ENCODE data around the gene MNAT1. TPM values are rescaled to one million over a fixed set of nuclear protein-coding genes. Genes with fewer than 3 reads are reported as not detected.

MNAT1 gene
- total and polyA plus RNA-seq, 9 of the 15 experiments (the other 6 are each of a cell fraction or from before 2014, with no cell fraction given): 37.8 to 83.3 (median 60.4) TPM

GRCh38 chr14:60989599-60989998 lies 255.0 kb downstream of the MNAT1 start (continued):
- TF ChIP-seq ILK (tag; IDR thresholded peaks at IDR 0.05; ENCODE audit: borderline replicate concordance, low read depth): no peak
- no peak for TF ChIP-seq NRF1 (conservative IDR thresholded peaks at IDR 0.05 in 1 of 2, IDR thresholded peaks at IDR 0.05 in 1 of 2)
- TF ChIP-seq ZNF583 (CRISPR knock-in tag; IDR thresholded peaks at IDR 0.05): no peak
- peak; percentile 95 for TF ChIP-seq KLF16 (IDR thresholded peaks at IDR 0.05)
- TF ChIP-seq SREBF2 (CRISPR knock-in tag; IDR thresholded peaks at IDR 0.05): no peak
- TF ChIP-seq TEAD4 (IDR thresholded peaks at IDR 0.05; ENCODE audit: low read length): peak; percentile 94
- no peak for TF ChIP-seq TEAD4 (CRISPR knock-in tag; IDR thresholded peaks at IDR 0.05; ENCODE audit: borderline replicate concordance)
- TF ChIP-seq ZBTB34 (CRISPR knock-in tag; IDR thresholded peaks at IDR 0.05): no peak
- TF ChIP-seq THRA (IDR thresholded peaks at IDR 0.05): no peak
- no peak for TF ChIP-seq COPS2 (conservative IDR thresholded peaks at IDR 0.05)
- TF ChIP-seq EP400 (IDR thresholded peaks at IDR 0.05): peak; percentile 61
- TF ChIP-seq SLC30A9 (CRISPR knock-in tag; IDR thresholded peaks at IDR 0.05): no peak
- peak; percentile 52 for TF ChIP-seq TAF9B (IDR thresholded peaks at IDR 0.05; ENCODE audit: partially characterized antibody)
- TF ChIP-seq RBBP5 (IDR thresholded peaks at IDR 0.05; ENCODE audit: borderline replicate concordance, insufficient read depth, low read length, poor library complexity, severe bottlenecking): no peak
- no peak for TF ChIP-seq YY1 (IDR thresholded peaks at IDR 0.05; ENCODE audit: borderline replicate concordance in 1 of 3, control insufficient read depth in 1 of 3, extremely low read depth in 1 of 3, insufficient read depth in 3 of 3, insufficient read length in 1 of 3, insufficient replicate concordance in 2 of 3, low read depth in 1 of 3, low read length in 2 of 3)
- 0 out of 4 replicates have a peak, but pooled peaks of 1 of the 2 experiments have one; percentile 41 for TF ChIP-seq ZNF639 (CRISPR knock-in tag; conservative IDR thresholded peaks at IDR 0.05 in 1 of 2, IDR thresholded peaks at IDR 0.05 in 1 of 2)
- no peak for TF ChIP-seq BRD4 (IDR thresholded peaks at IDR 0.05)
- TF ChIP-seq PREB (CRISPR knock-in tag; IDR thresholded peaks at IDR 0.05): no peak
- TF ChIP-seq ZNF507 (tag; conservative IDR thresholded peaks at IDR 0.05): no peak
- no peak for TF ChIP-seq ZBTB8A (IDR thresholded peaks at IDR 0.05; ENCODE audit: partially characterized antibody)
- 0 out of 2 replicates have a peak, but pooled peaks have one; percentile 35 for TF ChIP-seq ZNF584 (CRISPR knock-in tag; IDR thresholded peaks at IDR 0.05; ENCODE audit: low read depth)
- 0 out of 2 replicates have a peak, but pooled peaks have one; percentile 43 for TF ChIP-seq MEF2D (tag; conservative IDR thresholded peaks at IDR 0.05; ENCODE audit: low read depth)
- TF ChIP-seq MYBL2 (IDR thresholded peaks at IDR 0.05; ENCODE audit: low read depth): no peak
- TF ChIP-seq MYBL2 (CRISPR knock-in tag; IDR thresholded peaks at IDR 0.05; ENCODE audit: borderline replicate concordance): no peak

Data from K562 (cell line).